ENCODE measurements around the gene SFXN3. TPM values are rescaled to one million over a fixed set of nuclear protein-coding genes. Genes with fewer than 3 reads are reported as not detected.

Gene SFXN3
- total and polyA plus RNA-seq, 2 of the 13 experiments (the other 11 are each of a cell fraction or from before 2014, with no cell fraction given) = 16.8 to 71.5 TPM

DNA sequence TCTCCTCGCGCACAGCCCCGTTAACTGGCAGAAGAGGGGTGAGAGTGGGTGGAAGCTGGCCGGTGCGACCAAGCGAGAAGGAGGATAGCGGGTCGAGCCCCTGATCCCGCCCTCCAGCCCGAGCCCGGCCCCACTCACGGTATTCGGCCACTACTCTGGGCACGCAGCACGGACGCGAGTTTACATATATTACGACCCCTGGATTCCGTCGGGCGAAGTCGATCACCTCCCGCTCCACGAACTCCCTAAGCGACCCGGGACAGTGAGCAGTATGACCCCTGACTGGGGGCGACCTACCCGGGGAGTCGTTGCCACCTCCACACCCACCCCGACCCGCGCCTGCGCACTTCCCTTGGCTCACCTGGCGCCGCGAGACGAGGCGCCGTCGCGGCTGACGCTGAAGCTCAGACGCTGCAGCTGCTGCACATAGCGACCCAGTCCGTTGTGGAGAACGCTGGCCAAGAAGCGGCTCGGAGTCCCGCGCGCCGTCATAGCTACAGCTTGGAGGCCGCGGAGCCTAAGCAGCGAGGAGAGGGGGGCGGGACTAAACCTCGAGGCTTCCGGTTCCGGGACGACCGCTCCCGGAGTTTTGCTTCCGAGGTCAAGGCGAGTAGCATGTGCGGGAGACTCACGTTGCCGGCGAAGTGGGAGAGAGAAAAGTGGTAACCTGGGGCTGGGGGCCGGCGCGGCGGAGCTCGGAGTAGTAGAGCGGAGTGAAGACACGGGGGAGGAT is 43.9 kb upstream of the SFXN3 start, which contains the start of the genes MRPL43 and TWNK (continued):
- TF ChIP-seq ZNF543 (CRISPR knock-in tag; IDR thresholded peaks at IDR 0.05) = peak; percentile 49; the same call in 1 of the 2 replicates
- peak; percentile 91; the same call in 1 of the 2 replicates for TF ChIP-seq SIN3A (IDR thresholded peaks at IDR 0.05; ENCODE audit: borderline replicate concordance, low read depth, low read length)
- TF ChIP-seq PRPF4 (IDR thresholded peaks at IDR 0.05; ENCODE audit: low read depth, low read length, poor library complexity, severe bottlenecking) = no peak
- no peak for TF ChIP-seq NFE2 (CRISPR knock-in tag; IDR thresholded peaks at IDR 0.05)
- TF ChIP-seq HCFC1 (IDR thresholded peaks at IDR 0.05; ENCODE audit: low read depth, low read length) = peak; percentile 59
- no peak for TF ChIP-seq ZNF550 (CRISPR knock-in tag; IDR thresholded peaks at IDR 0.05; ENCODE audit: borderline replicate concordance)
- TF ChIP-seq HHEX (CRISPR knock-in tag; IDR thresholded peaks at IDR 0.05) = no peak
- peak; percentile 80; the same call in 1 of the 2 replicates for TF ChIP-seq ZNF572 (CRISPR knock-in tag; IDR thresholded peaks at IDR 0.05)
- no peak for TF ChIP-seq SMC3 (IDR thresholded peaks at IDR 0.05; ENCODE audit: low read length)
- TF ChIP-seq ZSCAN30 (CRISPR knock-in tag; IDR thresholded peaks at IDR 0.05) = no peak
- no peak for TF ChIP-seq MTA3 (CRISPR knock-in tag; IDR thresholded peaks at IDR 0.05)
- no peak for TF ChIP-seq ZNF775 (CRISPR knock-in tag; IDR thresholded peaks at IDR 0.05; ENCODE audit: borderline replicate concordance)
- TF ChIP-seq, protein P1, sequence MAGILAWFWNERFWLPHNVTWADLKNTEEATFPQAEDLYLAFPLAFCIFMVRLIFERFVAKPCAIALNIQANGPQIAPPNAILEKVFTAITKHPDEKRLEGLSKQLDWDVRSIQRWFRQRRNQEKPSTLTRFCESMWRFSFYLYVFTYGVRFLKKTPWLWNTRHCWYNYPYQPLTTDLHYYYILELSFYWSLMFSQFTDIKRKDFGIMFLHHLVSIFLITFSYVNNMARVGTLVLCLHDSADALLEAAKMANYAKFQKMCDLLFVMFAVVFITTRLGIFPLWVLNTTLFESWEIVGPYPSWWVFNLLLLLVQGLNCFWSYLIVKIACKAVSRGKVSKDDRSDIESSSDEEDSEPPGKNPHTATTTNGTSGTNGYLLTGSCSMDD (CRISPR knock-in tag; IDR thresholded peaks at IDR 0.05) = 0 out of 2 replicates have a peak, but pooled peaks have one; percentile 16
- 0 out of 2 replicates have a peak, but pooled peaks have one; percentile 38 for TF ChIP-seq ZNF124 (CRISPR knock-in tag; IDR thresholded peaks at IDR 0.05)
- no peak for TF ChIP-seq HNF4G (IDR thresholded peaks at IDR 0.05; ENCODE audit: borderline replicate concordance, low read depth, low read length)
- TF ChIP-seq HNF4G (CRISPR knock-in tag; IDR thresholded peaks at IDR 0.05; ENCODE audit: borderline replicate concordance, low read depth) = no peak; the same call in 1 of the 2 replicates
- TF ChIP-seq, protein P2, sequence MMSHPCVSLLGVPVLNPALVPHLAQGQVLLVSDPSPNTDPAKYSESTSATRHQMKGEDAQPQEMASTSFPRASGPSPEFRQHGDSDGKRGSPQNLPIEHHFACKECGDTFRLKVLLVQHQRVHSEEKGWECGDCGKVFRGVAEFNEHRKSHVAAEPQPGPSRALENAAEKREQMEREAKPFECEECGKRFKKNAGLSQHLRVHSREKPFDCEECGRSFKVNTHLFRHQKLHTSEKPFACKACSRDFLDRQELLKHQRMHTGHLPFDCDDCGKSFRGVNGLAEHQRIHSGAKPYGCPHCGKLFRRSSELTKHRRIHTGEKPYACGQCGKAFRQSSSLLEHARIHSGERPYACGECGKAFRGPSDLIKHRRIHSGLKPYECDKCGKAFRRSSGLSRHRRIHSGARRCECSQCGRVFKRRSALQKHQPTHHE (CRISPR knock-in tag; IDR thresholded peaks at IDR 0.05; ENCODE audit: borderline replicate concordance) = no peak
- TF ChIP-seq ZNF510 (CRISPR knock-in tag; IDR thresholded peaks at IDR 0.05; ENCODE audit: low read depth) = peak; percentile 77; the same call in 1 of the 2 replicates
- TF ChIP-seq FOXO1 (CRISPR knock-in tag; IDR thresholded peaks at IDR 0.05) = no peak; the same call in 1 of the 2 replicates
- TF ChIP-seq ARNTL (CRISPR knock-in tag; IDR thresholded peaks at IDR 0.05) = peak; percentile 76
- no peak for TF ChIP-seq ZNF121 (CRISPR knock-in tag; IDR thresholded peaks at IDR 0.05)
- TF ChIP-seq ZKSCAN1 (IDR thresholded peaks at IDR 0.05; ENCODE audit: low read length) = no peak
- TF ChIP-seq CEBPG (CRISPR knock-in tag; IDR thresholded peaks at IDR 0.05) = no peak
- TF ChIP-seq PAX8 (CRISPR knock-in tag; IDR thresholded peaks at IDR 0.05; ENCODE audit: borderline replicate concordance) = no peak
- no peak for TF ChIP-seq ARNT (IDR thresholded peaks at IDR 0.05)
- TF ChIP-seq ZNF33A (CRISPR knock-in tag; IDR thresholded peaks at IDR 0.05; ENCODE audit: borderline replicate concordance) = no peak
- TF ChIP-seq ZBTB49 (CRISPR knock-in tag; IDR thresholded peaks at IDR 0.05; ENCODE audit: borderline replicate concordance) = no peak
- TF ChIP-seq THAP11 (CRISPR knock-in tag; IDR thresholded peaks at IDR 0.05) = peak; percentile 90
